Esophagus (tissue), 2 donors: ENCODE results near the gene ERI2. TPM values are rescaled to one million over a fixed set of nuclear protein-coding genes. Genes with fewer than 3 reads are reported as not detected.
"Not testable (repeated sequence)": the region's sequence is repeated elsewhere in the genome, so short reads cannot be mapped to it uniquely, and the experiment has no call there.

Experiments used
- H3K27ac ChIP-seq, 2 donors: one replicate each; pipeline ENCODE4 v1.5.1; 2013; ENCODE audit warnings: low read depth in 2 of 2, mild to moderate bottlenecking in 2 of 2, inconsistent platforms in 1 of 2, low read length in 1 of 2, moderate library complexity in 1 of 2
- H3K27me3 ChIP-seq, 2 donors: one replicate each; pipeline ENCODE4 v1.6.1; 2013; ENCODE audit warnings: low read length in 2 of 2, control low read depth in 1 of 2, mild to moderate bottlenecking in 1 of 2; ENCODE audit not compliant: insufficient read depth in 2 of 2, control insufficient read depth in 1 of 2
- H3K36me3 ChIP-seq, 2 donors: one replicate each; pipeline ENCODE4 v1.6.1; 2013; ENCODE audit warnings: low read length in 1 of 2; ENCODE audit not compliant: control insufficient read depth in 2 of 2, insufficient read depth in 2 of 2
- H3K4me1 ChIP-seq, 2 donors: one replicate each; pipeline ENCODE4 v1.6.1; 2013; ENCODE audit warnings: low read length in 1 of 2; ENCODE audit not compliant: control insufficient read depth in 2 of 2, insufficient read depth in 2 of 2
- H3K4me3 ChIP-seq, 2 donors: one replicate each; pipeline ENCODE4 v1.5.1; 2013; ENCODE audit warnings: low read length in 2 of 2, mild to moderate bottlenecking in 2 of 2, low read depth in 1 of 2, moderate library complexity in 1 of 2
- H3K9me3 ChIP-seq, 2 donors: one replicate each; pipeline ENCODE4 v1.6.1; 2013; ENCODE audit warnings: mild to moderate bottlenecking in 2 of 2, low read depth in 1 of 2, low read length in 1 of 2, moderate library complexity in 1 of 2; ENCODE audit not compliant: control insufficient read depth in 2 of 2, insufficient read depth in 1 of 2
- WGBS, 2 donors: extraction: QIAGEN DNeasy Blood & Tissue Kit; methylation state at CpG; one replicate each; pipeline ENCODE4 v1.1.7; 2013; 5-methylcytosine and 5-hydroxymethylcytosine counted together
- polyA plus RNA-seq, 2 donors: library from polyadenylated mRNA; stranded (reverse); fragments of 200-250 nt; gene quantifications; one replicate each; pipeline ENCODE4 v1.2.3, GENCODE V29; 2013
- donor health status: healthy with polysubstance abuse.
- donor health status: Bipolar disorder and iron deficiency.

Gene ERI2
- polyA plus RNA-seq, 2 donors = 7.7 to 8.0 TPM

- Histone ChIP-seq H3K27me3 (no peaks in the 10 kb centered on the region), H3K27ac (no peak overlapping the region), H3K4me3 (no peak overlapping the region), H3K9me3 (no peaks in the 10 kb centered on the region), H3K36me3 (no peaks in the 10 kb centered on the region), H3K4me1 (no peaks in the 10 kb centered on the region)
- WGBS, 2 donors = 76% methylated on average over 2 of the region's 2 CpGs
Observed at GRCh38 chr16:20760346-20760745, 45.9 kb downstream of the ERI2 start.

DNA sequence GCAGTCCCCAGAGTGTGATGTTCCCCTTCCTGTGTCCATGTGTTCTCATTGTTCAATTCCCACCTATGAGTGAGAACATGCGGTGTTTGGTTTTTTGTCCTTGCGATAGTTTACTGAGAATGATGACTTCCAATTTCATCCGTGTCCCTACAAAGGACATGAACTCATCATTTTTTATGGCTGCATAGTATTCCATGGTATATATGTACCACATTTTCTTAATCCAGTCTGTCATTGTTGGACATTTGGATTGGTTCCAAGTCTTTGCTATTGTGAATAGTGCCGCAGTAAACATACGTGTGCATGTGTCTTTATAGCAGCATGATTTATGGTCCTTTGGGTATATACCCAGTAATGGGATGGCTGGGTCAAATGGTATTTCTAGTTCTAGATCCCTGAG lies 50.5 kb downstream of the ERI2 start:
- not testable (repeated sequence) for H3K4me1 ChIP-seq, H3K9me3 ChIP-seq, H3K27me3 ChIP-seq, H3K27ac ChIP-seq, H3K36me3 ChIP-seq, H3K4me3 ChIP-seq
- WGBS, 2 donors = 81 to 89% methylated on average over 3 of the region's 5 CpGs

DNA sequence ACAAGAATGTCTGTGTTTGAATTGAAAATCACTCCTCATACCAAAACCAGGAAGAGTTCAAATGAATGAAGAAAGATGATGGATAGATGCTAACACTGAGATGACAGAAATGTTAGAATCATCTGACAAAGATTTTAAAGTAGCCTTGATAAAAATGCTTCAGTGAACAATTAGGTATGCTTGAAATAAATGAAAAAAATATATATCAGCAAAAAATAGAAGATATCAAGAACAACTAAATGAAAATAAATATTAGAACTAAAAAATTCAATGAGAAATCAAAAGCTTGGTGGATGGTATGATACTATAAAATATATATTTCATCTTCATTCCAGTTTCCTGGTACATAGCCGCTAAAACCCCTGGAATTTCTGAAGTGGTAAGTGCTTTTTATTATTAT lies 51.0 kb downstream of the ERI2 start:
- no peaks in the 10 kb centered on the region for H3K9me3 ChIP-seq
- H3K4me1 ChIP-seq = no peaks in the 10 kb centered on the region
- H3K4me3 ChIP-seq = no peak overlapping the region
- no peak overlapping the region for H3K27ac ChIP-seq
- H3K36me3 ChIP-seq = no peaks in the 10 kb centered on the region
- 89 to 94% methylated on average over 1 of the region's 1 CpG for WGBS, 2 donors
- no peaks in the 10 kb centered on the region for H3K27me3 ChIP-seq

- 77 to 82% methylated on average over 1 of the region's 1 CpG for whole genome bisulfite sequencing, 2 donors
- Histone ChIP-seq H3K27me3 (no peaks in the 10 kb centered on the region), H3K36me3 (no peaks in the 10 kb centered on the region), H3K9me3 (no peaks in the 10 kb centered on the region), H3K4me3 (no peak overlapping the region), H3K27ac (no peak overlapping the region), H3K4me1 (no peaks in the 10 kb centered on the region)
Observed at GRCh38 chr16:20753727-20754126, 52.5 kb downstream of the ERI2 start.

DNA sequence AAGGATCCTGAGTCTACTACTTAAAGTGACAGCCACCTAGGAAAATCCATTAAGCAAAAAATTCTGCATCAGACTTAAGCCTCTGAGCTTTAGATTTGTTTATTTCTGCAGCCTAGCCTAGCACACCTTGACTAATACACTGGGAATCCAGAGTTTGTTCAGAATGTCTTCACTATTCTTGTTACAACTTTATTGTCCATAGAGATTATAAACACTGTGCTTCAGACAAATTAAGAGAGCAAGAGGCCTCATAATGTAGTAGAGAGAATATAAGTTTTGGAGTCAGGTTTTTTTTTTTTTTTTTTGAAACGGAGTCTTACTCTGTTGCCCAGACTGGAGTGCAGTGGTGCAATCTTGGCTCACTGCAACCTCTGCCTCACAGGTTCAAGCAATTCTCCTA lies 55.7 kb downstream of the ERI2 start:
- 60 to 78% methylated on average over 1 of the region's 1 CpG for WGBS, 2 donors

GRCh38 chr16:20749474-20749873 lies 56.8 kb downstream of the ERI2 start:
- H3K36me3 ChIP-seq = no peaks in the 10 kb centered on the region
- H3K4me1 ChIP-seq = no peaks in the 10 kb centered on the region
- 93 to 100% methylated on average over 1 of the region's 1 CpG for WGBS, 2 donors

More for the DNA sequence above, 55.7 kb downstream of the ERI2 start:
- Histone ChIP-seq H3K4me3 (no peak overlapping the region), H3K27ac (no peak overlapping the region), H3K9me3 (peaks cover 0 to 5% of the 10 kb centered on the region in 2 donors), H3K36me3 (no peaks in the 10 kb centered on the region), H3K4me1 (no peaks in the 10 kb centered on the region), H3K27me3 (no peaks in the 10 kb centered on the region)

GRCh38 chr16:20747030-20747816 lies 59.0 kb downstream of the ERI2 start:
- no peak overlapping the region for H3K4me3 ChIP-seq
- H3K9me3 ChIP-seq = peaks cover 0 to 5% of the 10 kb centered on the region in 2 donors
- H3K36me3 ChIP-seq = no peaks in the 10 kb centered on the region
- H3K27me3 ChIP-seq = no peaks in the 10 kb centered on the region
- no peaks in the 10 kb centered on the region for H3K4me1 ChIP-seq
- no peak overlapping the region for H3K27ac ChIP-seq
- 69 to 79% methylated on average over 4 of the region's 4 CpGs for WGBS, 2 donors

More at GRCh38 chr16:20749474-20749873, 56.8 kb downstream of the ERI2 start:
- Histone ChIP-seq H3K27ac (no peak overlapping the region), H3K9me3 (peaks cover 0 to 5% of the 10 kb centered on the region in 2 donors), H3K4me3 (no peak overlapping the region), H3K27me3 (no peaks in the 10 kb centered on the region)

DNA sequence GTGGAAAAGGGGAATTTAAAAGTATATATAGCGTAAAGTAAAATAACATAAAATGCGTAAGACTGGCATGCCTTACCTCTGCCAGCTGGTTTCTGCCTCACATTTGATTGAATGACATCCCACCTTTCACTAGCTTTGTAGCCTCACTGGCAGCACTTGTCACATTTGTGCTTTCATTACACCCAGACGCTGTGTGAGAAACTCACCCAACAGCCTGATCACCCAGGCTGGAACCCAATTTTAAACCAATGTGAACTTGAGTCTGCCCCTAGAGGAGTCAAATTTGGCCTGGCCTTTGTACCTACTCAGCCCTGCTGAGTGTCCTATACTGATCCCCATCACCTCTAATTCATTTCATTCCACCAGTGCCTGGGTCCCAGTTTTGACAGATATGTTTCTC lies 59.8 kb downstream of the ERI2 start:
- no peaks in the 10 kb centered on the region for H3K36me3 ChIP-seq
- H3K27me3 ChIP-seq = no peaks in the 10 kb centered on the region
- peaks cover 0 to 5% of the 10 kb centered on the region in 2 donors for H3K9me3 ChIP-seq
- H3K4me1 ChIP-seq = no peaks in the 10 kb centered on the region
- no peak overlapping the region for H3K4me3 ChIP-seq
- WGBS, 2 donors = 96 to 97% methylated on average over 3 of the region's 3 CpGs
- no peak overlapping the region for H3K27ac ChIP-seq
